Esophagus squamous epithelium (tissue), 5 donors: Measurements from ENCODE around the gene PPAN. TPM values are rescaled to one million over a fixed set of nuclear protein-coding genes. Genes with fewer than 3 reads are reported as not detected.

ENCODE experiments used
- DNase-seq: peaks from one replicate; lab custom pipeline; 2025; lab: John Stamatoyannopoulos, UW
- H3K27ac ChIP-seq, 4 donors: fragments of 200-600 bp; sonication (generic); one replicate each; pipeline ENCODE4 v1.5.1; 2016 to 2019; ENCODE audit warnings: mild to moderate bottlenecking in 1 of 4
- H3K27me3 ChIP-seq, 4 donors: fragments of 200-600 bp; sonication (generic); 1 replicate in 3 of 4; 2 replicates in 1 of 4; pipeline versions ENCODE4 v1.5.1 to v1.6.0; 2017 to 2021; ENCODE audit warnings: antibody characterized with exemption in 1 of 4
- H3K36me3 ChIP-seq, 3 donors: fragments of 200-600 bp; sonication (generic); one replicate each; pipeline ENCODE4 v1.5.1; 2016 to 2019
- H3K4me1 ChIP-seq, 3 donors: fragments of 200-600 bp; sonication (generic); one replicate each; pipeline ENCODE4 v1.5.1; 2017 to 2019
- H3K4me3 ChIP-seq, 4 donors: fragments of 200-600 bp; sonication (generic); 1 replicate in 3 of 4; 2 replicates in 1 of 4; pipeline ENCODE4 v1.5.1; 2016 to 2019; ENCODE audit warnings: mild to moderate bottlenecking in 2 of 4, moderate library complexity in 1 of 4
- H3K9me3 ChIP-seq, 3 donors: fragments of 200-600 bp; sonication (generic); one replicate each; pipeline ENCODE4 v1.5.1; 2016 to 2019
- CTCF ChIP-seq, 6 experiments: fragments of 450-650 bp in 4 of 6; fragments of 200-600 bp in 2 of 6; sonication (generic) in 2 of 6; IDR thresholded peaks; one replicate each; pipeline ENCODE4 v1.5.1; 2016 to 2019; ENCODE audit warnings: antibody characterized with exemption in 6 of 6, mild to moderate bottlenecking in 4 of 6, moderate library complexity in 4 of 6
- POLR2A ChIP-seq, 4 donors: fragments of 450-650 bp; IDR thresholded peaks; one replicate each; pipeline ENCODE4 v1.6.1; 2017; ENCODE audit warnings: antibody characterized with exemption in 4 of 4, mild to moderate bottlenecking in 4 of 4, moderate library complexity in 3 of 4
- WGBS, 2 donors: methylation state at CpG; one replicate each; pipeline ENCODE4 v1.1.5; 2018; 5-methylcytosine and 5-hydroxymethylcytosine counted together
- intact Hi-C: fragments of 100-400 bp; cut with DNase I; formaldehyde crosslinking; loops from one replicate; pipeline ENCODE4 v1.15.0; 2022
- total RNA-seq, 4 donors: library from RNA; depleted of rRNA; stranded (reverse); fragments of >200 nt; gene quantifications; one replicate each; pipeline ENCODE4 v1.1.0, GENCODE V29; 2016
- donor health status: DM: yes; HTN: yes; CAD: no.

PPAN gene
- total RNA-seq, 4 donors from 2014 or later = 31.9 to 56.1 (median 39.6) TPM

GRCh38 chr19:10083911-10084310, 22.3 kb upstream of the PPAN start:
- intact Hi-C loops = no loop called here
- DNase-seq = no peak
- no peak overlapping the region for H3K4me3 ChIP-seq
- H3K4me1 ChIP-seq = peaks cover 4 to 31% (median 17%) of the 10 kb centered on the region in 3 donors
- no peak overlapping the region for H3K27ac ChIP-seq
- H3K36me3 ChIP-seq = peaks cover 0 to 1% (median 0%) of the 10 kb centered on the region in 3 donors
- 77 to 78% methylated on average over 9 of the region's 9 CpGs for WGBS, 2 donors
- no peak for TF ChIP-seq CTCF (IDR thresholded peaks at IDR 0.05)
- no peak for TF ChIP-seq POLR2A (IDR thresholded peaks at IDR 0.05)
- H3K9me3 ChIP-seq = no peaks in the 10 kb centered on the region
- H3K27me3 ChIP-seq = no peaks in the 10 kb centered on the region

GRCh38 chr19:10084803-10085202, 21.4 kb upstream of the PPAN start:
- Histone ChIP-seq H3K4me3 (no peak overlapping the region), H3K36me3 (peaks cover 0 to 10% (median 9%) of the 10 kb centered on the region in 3 donors), H3K27me3 (no peaks in the 10 kb centered on the region), H3K4me1 (peaks cover 4 to 31% (median 17%) of the 10 kb centered on the region in 3 donors), H3K9me3 (no peaks in the 10 kb centered on the region), H3K27ac (no peak overlapping the region)
- WGBS, 2 donors = 64 to 78% methylated on average over 3 of the region's 3 CpGs
- intact Hi-C loops = no loop called here
- DNase-seq = no peak
- TF ChIP-seq CTCF (IDR thresholded peaks at IDR 0.05) (no peak), POLR2A (IDR thresholded peaks at IDR 0.05) (no peak)

- peak within 1 kb of the TSS; percentile 89 to 94 (median 91) for H3K27ac ChIP-seq
- H3K4me1 ChIP-seq = peaks cover 4 to 24% (median 17%) of the 10 kb centered on the region in 3 donors
- H3K27me3 ChIP-seq = no peaks in the 10 kb centered on the region
- intact Hi-C loops = no loop called here
- DNase-seq = no peak
- H3K4me3 ChIP-seq = peak within 1 kb of the TSS; percentile 89 to 99 (median 99)
- WGBS, 2 donors = 10 to 24% methylated on average over 11 to 26 of the region's 81 CpGs
- H3K36me3 ChIP-seq = peaks cover 0 to 21% (median 10%) of the 10 kb centered on the region in 3 donors
- TF ChIP-seq POLR2A (IDR thresholded peaks at IDR 0.05) (peak in 1 of 4 donors; percentile 35), CTCF (IDR thresholded peaks at IDR 0.05) (peak in 1 of 6 experiments; percentile 8)
- H3K9me3 ChIP-seq = no peaks in the 10 kb centered on the region
These were observed 20.2 kb upstream of the PPAN start, which contains the start of gene SHFL for GRCh38 chr19:10085641-10086590. SHFL (plus strand) TSS chr19:10086317; CDS start chr19:10086428, 111 bp downstream.

GRCh38 chr19:10086591-10087192, 19.5 kb upstream of the PPAN start:
- peaks cover 4 to 24% (median 17%) of the 10 kb centered on the region in 3 donors for H3K4me1 ChIP-seq
- peak overlapping the region; percentile 89 to 99 (median 99) for H3K4me3 ChIP-seq
- WGBS, 2 donors = no CpG with 5 or more reads among the region's 43 CpGs
- no peak for TF ChIP-seq CTCF (IDR thresholded peaks at IDR 0.05)
- no peak for TF ChIP-seq POLR2A (IDR thresholded peaks at IDR 0.05)
- intact Hi-C loops = no loop called here
- DNase-seq = no peak
- no peaks in the 10 kb centered on the region for H3K9me3 ChIP-seq
- H3K36me3 ChIP-seq = peaks cover 0 to 29% (median 10%) of the 10 kb centered on the region in 3 donors
- peak overlapping the region; percentile 89 to 94 (median 91) for H3K27ac ChIP-seq
- no peaks in the 10 kb centered on the region for H3K27me3 ChIP-seq
